ENCODE measurements around the gene CMTM6.
"Not testable (repeated sequence)": the region's sequence is repeated elsewhere in the genome, so short reads cannot be mapped to it uniquely, and the experiment has no call there.

Gene CMTM6

GRCh38 chr3:32467333-32468070, 35.1 kb downstream of the CMTM6 start:
- H3K27ac ChIP-seq (ENCODE audit: low read length), result no peak overlapping the region
- WGBS (ENCODE audit: insufficient coverage, insufficient read length), result no CpG with 5 or more reads among the region's 41 CpGs
- no peak overlapping the region for H3K4me3 ChIP-seq (ENCODE audit: low read length)

DNA sequence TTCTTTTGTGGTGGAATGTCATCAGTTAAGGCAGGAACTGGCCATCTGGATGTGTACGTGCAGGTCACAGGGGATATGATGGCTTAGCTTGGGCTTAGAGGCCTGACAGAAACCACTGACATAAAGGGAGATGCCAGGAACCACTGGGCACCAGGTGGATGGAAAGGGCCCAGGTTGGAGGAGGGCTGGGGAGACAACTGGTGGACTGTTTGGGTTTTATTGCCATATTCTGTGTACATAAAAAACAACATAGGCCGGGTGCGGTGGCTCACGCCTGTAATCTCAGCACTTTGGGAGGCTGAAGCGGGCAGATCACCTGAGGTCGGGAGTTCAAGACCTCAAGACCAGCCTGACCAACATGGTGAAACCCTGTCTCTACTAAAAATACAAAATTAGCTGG, 35.8 kb downstream of the CMTM6 start:
- WGBS (ENCODE audit: insufficient coverage, insufficient read length), result no CpG with 5 or more reads among the region's 6 CpGs
- not testable (repeated sequence) for H3K36me3 ChIP-seq (ENCODE audit: control insufficient read depth, insufficient read depth, low read length); DNase-seq (ENCODE audit: low read depth, low spot score); H3K27me3 ChIP-seq (ENCODE audit: control insufficient read depth, insufficient read depth, low read length); H3K4me1 ChIP-seq (ENCODE audit: control insufficient read depth, insufficient read depth, low read length); H3K9me3 ChIP-seq (ENCODE audit: control insufficient read depth, insufficient read depth, low read length); H3K4me3 ChIP-seq (ENCODE audit: low read length); H3K27ac ChIP-seq (ENCODE audit: low read length)

More at GRCh38 chr3:32467333-32468070, 35.1 kb downstream of the CMTM6 start:
- Histone ChIP-seq H3K9me3 (ENCODE audit: control insufficient read depth, insufficient read depth, low read length) (no peaks in the 10 kb centered on the region), H3K36me3 (ENCODE audit: control insufficient read depth, insufficient read depth, low read length) (no peaks in the 10 kb centered on the region), H3K4me1 (ENCODE audit: control insufficient read depth, insufficient read depth, low read length) (0 out of 2 replicates have a peak, but pooled peaks cover 2% of the 10 kb centered on the region), H3K27me3 (ENCODE audit: control insufficient read depth, insufficient read depth, low read length) (no peaks in the 10 kb centered on the region)
- peak; percentile 57 for DNase-seq (ENCODE audit: low read depth, low spot score)

- not testable (repeated sequence) for H3K4me1 ChIP-seq (ENCODE audit: control insufficient read depth, insufficient read depth, low read length); DNase-seq (ENCODE audit: low read depth, low spot score); H3K27me3 ChIP-seq (ENCODE audit: control insufficient read depth, insufficient read depth, low read length); H3K9me3 ChIP-seq (ENCODE audit: control insufficient read depth, insufficient read depth, low read length); H3K36me3 ChIP-seq (ENCODE audit: control insufficient read depth, insufficient read depth, low read length); H3K27ac ChIP-seq (ENCODE audit: low read length); H3K4me3 ChIP-seq (ENCODE audit: low read length)
- WGBS (ENCODE audit: insufficient coverage, insufficient read length), result no CpG with 5 or more reads among the region's 7 CpGs
These were observed 37.9 kb downstream of the CMTM6 start for GRCh38 chr3:32464726-32465125.

DNA sequence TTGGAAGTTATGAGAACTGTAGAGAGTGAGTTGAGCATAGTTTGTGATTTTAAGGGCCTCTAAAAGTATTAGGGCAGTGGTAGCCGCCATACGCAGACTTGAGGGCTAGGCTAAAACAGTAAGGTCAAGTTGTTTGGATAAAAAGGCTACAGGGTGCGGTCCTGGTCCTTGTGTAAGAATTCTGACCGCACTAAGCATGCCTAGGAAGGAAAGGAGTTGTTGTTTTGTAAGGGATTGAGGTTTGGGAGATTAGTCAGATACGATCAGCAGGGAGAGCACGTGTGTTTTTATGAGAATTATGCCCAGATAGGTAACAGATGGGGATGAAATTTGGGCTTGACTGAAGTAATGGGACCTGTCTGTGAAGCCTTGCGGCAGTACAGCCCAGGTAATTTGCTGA, 39.2 kb downstream of the CMTM6 start:
- H3K36me3 ChIP-seq (ENCODE audit: control insufficient read depth, insufficient read depth, low read length); H3K27me3 ChIP-seq (ENCODE audit: control insufficient read depth, insufficient read depth, low read length); H3K9me3 ChIP-seq (ENCODE audit: control insufficient read depth, insufficient read depth, low read length); H3K4me3 ChIP-seq (ENCODE audit: low read length); H3K4me1 ChIP-seq (ENCODE audit: control insufficient read depth, insufficient read depth, low read length); H3K27ac ChIP-seq (ENCODE audit: low read length); DNase-seq (ENCODE audit: low read depth, low spot score): not testable (repeated sequence)
- no CpG with 5 or more reads among the region's 7 CpGs for WGBS (ENCODE audit: insufficient coverage, insufficient read length)

- H3K27ac ChIP-seq (ENCODE audit: low read length); DNase-seq (ENCODE audit: low read depth, low spot score): not testable (repeated sequence)
- no CpG with 5 or more reads among the region's 9 CpGs for WGBS (ENCODE audit: insufficient coverage, insufficient read length)
These were observed 40.3 kb downstream of the CMTM6 start for GRCh38 chr3:32462191-32462986.

DNA sequence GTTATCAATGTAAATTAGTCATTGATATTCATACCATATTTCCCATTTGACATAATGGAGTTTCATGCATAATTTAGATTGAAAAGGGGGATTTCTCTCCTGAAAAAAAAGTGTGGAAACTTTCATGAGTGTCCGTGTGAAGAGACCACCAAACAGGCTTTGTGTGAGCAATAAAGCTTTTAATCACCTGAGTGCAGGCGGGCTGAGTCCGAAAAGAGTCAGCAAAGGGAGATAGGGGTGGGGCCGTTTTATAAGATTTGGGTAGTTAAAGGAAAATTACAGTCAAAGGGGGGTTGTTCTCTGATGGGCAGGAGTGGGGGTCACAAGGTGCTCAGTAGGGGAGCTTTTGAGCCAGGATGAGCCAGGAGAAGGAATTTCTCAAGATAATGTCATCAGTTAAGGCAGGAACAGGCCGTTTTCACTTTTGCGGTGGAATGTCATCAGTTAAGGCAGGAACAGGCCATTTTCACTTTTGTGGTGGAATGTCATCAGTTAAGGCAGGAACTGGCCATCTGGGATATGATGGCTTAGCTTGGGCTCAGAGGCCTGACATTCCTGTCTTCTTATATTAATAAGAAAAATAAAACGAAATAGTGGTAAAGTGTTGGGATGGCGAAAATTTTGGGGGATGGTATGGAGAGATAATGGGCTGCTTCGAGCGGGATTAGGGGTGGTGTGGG, 41.7 kb downstream of the CMTM6 start:
- H3K36me3 ChIP-seq (ENCODE audit: control insufficient read depth, insufficient read depth, low read length); H3K4me3 ChIP-seq (ENCODE audit: low read length); H3K9me3 ChIP-seq (ENCODE audit: control insufficient read depth, insufficient read depth, low read length); H3K27me3 ChIP-seq (ENCODE audit: control insufficient read depth, insufficient read depth, low read length); DNase-seq (ENCODE audit: low read depth, low spot score); H3K27ac ChIP-seq (ENCODE audit: low read length); H3K4me1 ChIP-seq (ENCODE audit: control insufficient read depth, insufficient read depth, low read length): not testable (repeated sequence)
- WGBS (ENCODE audit: insufficient coverage, insufficient read length), result 100% methylated on average over 3 of the region's 10 CpGs

More at GRCh38 chr3:32462191-32462986, 40.3 kb downstream of the CMTM6 start:
- not testable (repeated sequence) for H3K4me3 ChIP-seq (ENCODE audit: low read length); H3K36me3 ChIP-seq (ENCODE audit: control insufficient read depth, insufficient read depth, low read length); H3K27me3 ChIP-seq (ENCODE audit: control insufficient read depth, insufficient read depth, low read length); H3K9me3 ChIP-seq (ENCODE audit: control insufficient read depth, insufficient read depth, low read length); H3K4me1 ChIP-seq (ENCODE audit: control insufficient read depth, insufficient read depth, low read length)

DNA sequence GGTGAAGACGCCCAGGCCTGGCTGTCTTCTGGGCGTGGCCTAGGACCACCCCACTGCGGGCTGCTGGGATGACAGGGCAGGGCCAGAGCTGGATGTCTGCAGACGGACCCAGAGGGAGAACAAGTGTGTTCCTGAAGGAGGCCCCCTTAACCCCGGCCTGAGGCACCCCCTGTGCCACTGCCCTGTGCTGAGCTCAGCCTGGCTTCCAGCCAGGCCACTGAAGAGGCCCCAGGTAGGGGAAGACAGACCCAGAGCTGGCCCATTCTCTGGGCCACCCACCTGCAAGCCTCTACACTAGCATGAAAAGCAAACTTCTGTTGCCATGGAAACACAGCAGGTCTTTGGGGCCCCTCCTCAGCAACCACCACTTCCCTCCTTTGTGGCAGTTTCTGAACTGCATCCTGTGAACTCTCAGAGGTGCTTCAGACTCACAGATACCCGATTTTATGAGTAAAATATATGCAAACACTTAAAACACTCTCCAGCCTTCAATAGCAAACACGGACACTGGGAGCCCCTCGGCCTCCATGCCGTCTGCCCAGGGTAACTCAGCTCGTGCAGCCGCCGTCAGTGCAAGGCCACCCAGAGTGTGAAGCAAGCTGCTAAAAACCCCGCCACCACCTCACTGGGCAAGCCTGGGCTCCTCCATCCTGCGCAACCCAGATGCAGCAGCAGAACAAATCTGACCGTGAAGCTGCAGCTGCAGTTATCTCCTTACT, 42.5 kb downstream of the CMTM6 start:
- no peaks in the 10 kb centered on the region for H3K36me3 ChIP-seq (ENCODE audit: control insufficient read depth, insufficient read depth, low read length)
- no CpG with 5 or more reads among the region's 15 CpGs for WGBS (ENCODE audit: insufficient coverage, insufficient read length)
- H3K27me3 ChIP-seq (ENCODE audit: control insufficient read depth, insufficient read depth, low read length), result no peaks in the 10 kb centered on the region
- H3K4me1 ChIP-seq (ENCODE audit: control insufficient read depth, insufficient read depth, low read length), result peaks cover 4% of the 10 kb centered on the region; the same call in 1 of the 2 replicates
- no peak overlapping the region for H3K27ac ChIP-seq (ENCODE audit: low read length)
- H3K9me3 ChIP-seq (ENCODE audit: control insufficient read depth, insufficient read depth, low read length), result no peaks in the 10 kb centered on the region
- H3K4me3 ChIP-seq (ENCODE audit: low read length), result no peak overlapping the region
- peak; percentile 85 for DNase-seq (ENCODE audit: low read depth, low spot score)

- DNase-seq (ENCODE audit: low read depth, low spot score), result no peak
- Histone ChIP-seq H3K9me3 (ENCODE audit: control insufficient read depth, insufficient read depth, low read length) (no peaks in the 10 kb centered on the region), H3K36me3 (ENCODE audit: control insufficient read depth, insufficient read depth, low read length) (no peaks in the 10 kb centered on the region), H3K27me3 (ENCODE audit: control insufficient read depth, insufficient read depth, low read length) (no peaks in the 10 kb centered on the region), H3K27ac (ENCODE audit: low read length) (no peak overlapping the region), H3K4me1 (ENCODE audit: control insufficient read depth, insufficient read depth, low read length) (peaks cover 4% of the 10 kb centered on the region; the same call in 1 of the 2 replicates), H3K4me3 (ENCODE audit: low read length) (no peak overlapping the region)
- WGBS (ENCODE audit: insufficient coverage, insufficient read length), result no CpG with 5 or more reads among the region's 5 CpGs
These were observed 43.2 kb downstream of the CMTM6 start for GRCh38 chr3:32459450-32459849.

- no CpG with 5 or more reads among the region's 9 CpGs for WGBS (ENCODE audit: insufficient coverage, insufficient read length)
- Histone ChIP-seq H3K27me3 (ENCODE audit: control insufficient read depth, insufficient read depth, low read length) (no peaks in the 10 kb centered on the region), H3K36me3 (ENCODE audit: control insufficient read depth, insufficient read depth, low read length) (no peaks in the 10 kb centered on the region), H3K4me3 (ENCODE audit: low read length) (no peak overlapping the region), H3K27ac (ENCODE audit: low read length) (no peak overlapping the region), H3K9me3 (ENCODE audit: control insufficient read depth, insufficient read depth, low read length) (no peaks in the 10 kb centered on the region), H3K4me1 (ENCODE audit: control insufficient read depth, insufficient read depth, low read length) (peaks cover 4% of the 10 kb centered on the region; the same call in 1 of the 2 replicates)
- DNase-seq (ENCODE audit: low read depth, low spot score), result no peak
These were observed 44.6 kb downstream of the CMTM6 start for GRCh38 chr3:32457971-32458471.
